GM13976 (cell line): ENCODE results near the gene WWC1.
"Not testable (repeated sequence)": the region's sequence is repeated elsewhere in the genome, so short reads cannot be mapped to it uniquely, and the experiment has no call there.

Experiments used
- DNase-seq: peaks from one replicate; pipeline ENCODE4 v3.0.0; 2012; ENCODE audit warnings: low spot score
- in situ Hi-C: fragments of 300-500 bp; cut with MboI; formaldehyde crosslinking; loops from one replicate; pipeline ENCODE4 v1.12.0; 2022; ENCODE audit warnings: low sequenced_read_pairs, mixed read lengths, inconsistent platforms; ENCODE audit not compliant: unreplicated experiment
- TF ChIP-seq, protein P1 (sequence below): IDR thresholded peaks from 2 replicates; pipeline ENCODE4 v1.5.1; 2012; ENCODE audit warnings: borderline replicate concordance, mild to moderate bottlenecking; ENCODE audit not compliant: insufficient read depth; ENCODE audit errors: extremely low read depth, missing control alignments, control extremely low read depth

The WWC1 gene

DNA sequence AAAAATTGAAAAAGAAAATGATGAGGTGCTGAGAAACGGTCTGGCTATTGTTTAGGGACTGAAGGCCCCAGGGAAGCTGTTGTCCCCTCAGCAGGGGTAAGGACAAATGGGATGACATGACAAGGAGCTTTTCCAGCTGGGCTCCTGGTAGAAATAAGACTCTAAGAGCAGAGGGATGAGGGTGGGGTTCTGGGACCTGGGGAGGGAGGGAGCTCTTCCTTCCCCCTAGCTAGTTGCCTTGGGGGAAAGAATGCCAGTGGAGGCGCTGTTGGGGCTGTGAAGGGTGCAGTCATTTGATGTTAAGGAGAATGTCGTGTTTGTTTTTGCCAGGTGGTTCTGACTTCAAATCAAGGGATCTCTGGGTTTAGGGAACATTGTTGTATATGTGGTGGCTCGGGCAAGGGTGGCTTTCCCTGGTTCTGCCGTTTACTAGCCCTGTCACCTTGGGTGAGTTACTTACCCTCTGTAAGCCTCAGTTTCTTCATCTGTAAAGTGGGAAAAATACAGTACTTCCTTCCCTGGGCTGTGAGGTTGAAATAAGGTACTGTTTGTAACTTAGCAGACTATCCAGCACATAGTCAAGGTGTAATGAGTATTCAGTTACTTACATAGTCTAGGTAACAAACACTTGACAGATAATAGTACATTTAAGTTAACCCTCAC is 47.8 kb downstream of the WWC1 start:
- DNase-seq = no peak
- in situ Hi-C loops = no loop called here
- TF ChIP-seq, protein P1, sequence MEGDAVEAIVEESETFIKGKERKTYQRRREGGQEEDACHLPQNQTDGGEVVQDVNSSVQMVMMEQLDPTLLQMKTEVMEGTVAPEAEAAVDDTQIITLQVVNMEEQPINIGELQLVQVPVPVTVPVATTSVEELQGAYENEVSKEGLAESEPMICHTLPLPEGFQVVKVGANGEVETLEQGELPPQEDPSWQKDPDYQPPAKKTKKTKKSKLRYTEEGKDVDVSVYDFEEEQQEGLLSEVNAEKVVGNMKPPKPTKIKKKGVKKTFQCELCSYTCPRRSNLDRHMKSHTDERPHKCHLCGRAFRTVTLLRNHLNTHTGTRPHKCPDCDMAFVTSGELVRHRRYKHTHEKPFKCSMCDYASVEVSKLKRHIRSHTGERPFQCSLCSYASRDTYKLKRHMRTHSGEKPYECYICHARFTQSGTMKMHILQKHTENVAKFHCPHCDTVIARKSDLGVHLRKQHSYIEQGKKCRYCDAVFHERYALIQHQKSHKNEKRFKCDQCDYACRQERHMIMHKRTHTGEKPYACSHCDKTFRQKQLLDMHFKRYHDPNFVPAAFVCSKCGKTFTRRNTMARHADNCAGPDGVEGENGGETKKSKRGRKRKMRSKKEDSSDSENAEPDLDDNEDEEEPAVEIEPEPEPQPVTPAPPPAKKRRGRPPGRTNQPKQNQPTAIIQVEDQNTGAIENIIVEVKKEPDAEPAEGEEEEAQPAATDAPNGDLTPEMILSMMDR = no peak

DNA sequence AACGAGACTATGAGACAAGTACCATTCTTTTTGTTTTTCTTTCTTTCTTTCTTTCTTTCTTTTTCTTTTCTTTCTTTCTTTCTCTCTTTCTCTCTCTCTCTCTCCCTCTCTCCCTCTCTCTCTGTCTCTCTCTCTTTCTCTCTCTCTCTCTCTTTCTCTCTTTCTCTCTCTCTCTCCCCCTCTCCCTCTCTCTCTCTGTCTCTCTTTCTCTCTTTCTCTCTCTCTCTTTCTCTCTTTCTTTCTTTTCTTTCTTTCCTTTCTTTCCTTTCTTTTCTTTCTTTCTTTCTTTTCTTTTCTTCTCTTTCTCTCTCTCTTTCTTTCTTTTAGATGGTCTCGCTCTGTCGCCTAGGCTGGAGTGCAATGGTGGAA is 48.3 kb downstream of the WWC1 start:
- DNase-seq, in situ Hi-C loops: not testable (repeated sequence)

DNA sequence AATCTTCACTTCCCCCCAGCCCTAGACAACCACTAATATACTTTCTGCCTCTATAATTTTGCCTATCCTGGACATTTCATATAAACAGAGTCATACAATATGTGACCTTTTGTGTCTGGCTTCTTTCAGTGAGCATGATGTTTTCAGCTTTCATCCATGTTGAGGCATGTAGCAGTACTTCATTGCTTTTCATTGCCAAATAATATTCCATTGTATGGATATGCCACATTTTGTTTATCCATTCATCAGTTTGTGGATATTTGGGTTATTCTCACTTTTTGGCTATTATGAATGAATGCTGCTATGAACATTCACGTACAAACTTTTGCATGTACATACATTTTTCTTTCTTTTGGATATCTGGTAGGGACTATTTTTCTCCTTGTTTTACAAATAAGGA is 49.0 kb downstream of the WWC1 start:
- in situ Hi-C loops = no loop called here
- no peak for DNase-seq
- TF ChIP-seq, protein P1 = no peak

DNA sequence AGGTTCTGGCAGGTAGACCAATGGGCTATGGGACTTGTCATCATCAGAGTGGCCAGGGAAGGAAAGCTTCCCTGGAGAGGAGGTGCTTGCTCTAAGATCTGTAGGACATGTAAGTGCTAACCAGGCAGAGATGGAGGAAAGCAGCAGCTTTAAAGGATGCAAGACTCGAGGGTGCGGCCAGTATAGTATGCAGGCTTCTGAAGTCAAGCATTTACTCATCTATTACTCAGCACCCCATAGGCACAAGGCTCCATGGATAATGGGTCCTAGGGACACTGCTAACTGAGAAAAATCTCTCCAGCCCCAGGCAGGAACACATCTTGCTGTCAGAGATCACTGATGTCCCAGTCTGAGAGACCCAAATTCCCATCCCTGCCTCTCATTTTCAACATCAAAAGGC is 49.7 kb downstream of the WWC1 start:
- DNase-seq = no peak
- in situ Hi-C loops = no loop called here
- TF ChIP-seq, protein P1 = no peak

DNA sequence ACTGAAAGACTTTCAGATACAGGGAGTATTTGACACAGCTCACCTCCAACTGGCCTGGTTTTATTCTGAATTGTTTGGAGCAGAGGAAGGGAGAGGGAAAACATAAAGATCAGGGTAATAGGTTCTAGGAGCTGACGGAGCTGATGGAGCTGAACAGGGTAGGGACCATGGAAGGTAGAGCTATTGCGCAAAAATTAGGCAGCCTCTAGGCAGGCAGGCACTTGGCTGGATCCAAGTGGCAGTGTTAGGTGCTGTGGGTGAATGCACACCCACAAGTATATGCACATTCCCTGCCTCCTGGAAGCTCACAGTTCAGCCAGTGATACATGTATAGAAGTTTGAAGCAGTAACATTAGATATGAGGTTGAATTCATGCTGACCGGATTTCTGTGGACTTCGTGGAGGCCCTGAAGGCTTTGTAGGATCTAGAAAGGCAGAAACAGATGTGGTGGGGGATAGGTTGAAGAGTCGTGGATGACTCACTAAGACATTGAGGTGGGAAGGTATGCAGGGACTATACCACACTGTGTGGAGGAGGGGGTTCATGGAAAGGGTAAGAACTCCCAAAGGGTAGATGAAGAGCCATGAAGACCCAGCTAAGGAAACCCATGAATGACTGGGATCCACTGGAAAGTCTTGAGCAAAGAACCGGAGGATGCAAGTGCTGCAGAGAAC is 50.8 kb downstream of the WWC1 start:
- TF ChIP-seq, protein P1 = no peak
- in situ Hi-C loops = no loop called here
- no peak for DNase-seq

DNA sequence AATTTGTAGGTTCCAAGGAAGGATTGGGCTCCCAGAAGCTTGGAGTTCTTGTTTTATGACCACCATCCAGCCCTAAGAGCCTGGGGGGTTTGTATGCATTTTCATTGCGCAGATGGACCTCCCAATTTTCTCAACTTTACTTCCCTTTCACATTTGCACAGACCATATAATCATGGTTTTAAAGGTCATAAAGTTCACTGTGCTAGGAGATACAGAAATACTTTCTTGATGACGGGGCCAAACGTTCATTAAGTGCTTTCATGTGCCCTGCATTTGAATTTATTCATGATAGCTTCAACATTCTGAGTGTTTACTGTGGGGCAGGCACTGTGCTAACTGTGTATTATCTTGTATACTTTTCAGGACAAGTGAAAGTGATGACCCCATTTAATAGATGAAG is 51.5 kb downstream of the WWC1 start:
- no peak for DNase-seq
- in situ Hi-C loops = no loop called here
- TF ChIP-seq, protein P1 = no peak

DNA sequence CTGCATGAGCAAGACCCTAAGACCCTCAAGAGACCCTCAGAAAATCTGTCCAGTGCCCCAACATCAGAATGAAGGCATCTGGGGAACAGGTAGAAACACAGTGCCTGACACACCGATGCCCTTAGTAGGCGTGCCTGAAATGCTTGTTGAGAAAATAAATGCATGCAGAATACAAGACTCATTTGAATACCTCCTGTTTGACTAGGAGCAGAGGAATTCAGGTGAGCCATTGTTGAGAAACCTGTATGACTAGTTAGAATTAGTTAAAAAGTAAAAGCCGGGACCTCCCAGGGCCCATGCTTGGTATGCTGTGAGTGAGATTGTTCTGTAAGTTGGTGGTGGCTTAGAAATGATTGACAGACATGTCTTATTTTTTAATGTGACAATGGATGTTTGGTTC is 55.0 kb downstream of the WWC1 start:
- TF ChIP-seq, protein P1 = no peak
- in situ Hi-C loops = no loop called here
- DNase-seq = no peak
